NCI-H446 (cell line): ENCODE data around the gene SLC39A12.

Source experiments
- DNase-seq, 2 experiments: peaks; one replicate each; lab custom pipeline; 2025; lab: John Stamatoyannopoulos, UW

SLC39A12 gene

DNA sequence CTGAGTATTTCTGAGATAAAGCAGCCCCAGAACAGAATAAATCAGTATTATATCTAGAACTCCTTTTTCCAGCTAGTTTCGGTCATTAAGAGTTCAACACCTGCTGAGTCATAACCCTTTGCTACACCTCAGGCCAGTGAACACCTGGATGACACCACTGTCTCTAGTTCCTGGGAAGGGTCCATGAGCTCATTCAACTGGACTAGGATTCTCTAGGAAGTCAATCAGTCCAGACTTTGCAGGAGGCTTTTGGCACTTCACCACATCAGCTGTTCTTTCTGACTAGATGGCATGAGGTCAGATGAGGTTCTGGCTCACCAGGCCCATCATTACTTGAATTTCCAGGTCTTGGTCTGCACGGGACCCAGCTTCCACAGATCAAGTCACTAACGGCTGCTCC lies 11.7 kb downstream of the SLC39A12 start:
- DNase-seq: no peak

DNA sequence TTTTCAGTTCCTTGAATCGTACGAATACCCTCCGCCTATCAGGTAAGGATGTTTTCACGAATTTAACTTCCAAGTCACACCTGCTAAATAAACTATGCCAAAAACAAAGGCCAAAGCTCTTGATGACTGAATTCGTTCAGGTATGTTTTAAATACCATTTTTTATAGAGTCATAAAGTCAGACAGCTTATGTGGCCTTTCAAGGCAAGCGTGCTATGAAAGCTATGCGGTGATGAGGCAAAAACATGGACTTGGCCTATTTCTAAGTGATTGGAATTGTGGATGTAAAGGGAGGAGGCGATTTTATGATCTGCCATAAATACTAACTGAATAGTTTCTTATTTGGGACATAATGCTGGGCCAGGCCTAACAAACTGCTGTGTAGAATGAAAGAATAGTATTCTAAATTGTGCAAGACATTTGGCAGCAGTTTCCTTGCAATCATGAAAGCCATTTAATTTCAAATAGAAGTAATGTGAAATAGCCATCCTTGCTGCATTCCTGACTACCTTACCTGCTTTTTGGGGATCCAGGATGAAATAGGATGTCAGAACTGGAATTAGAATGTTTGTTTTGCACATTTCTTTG lies 14.0 kb downstream of the SLC39A12 start:
- DNase-seq: no peak

DNA sequence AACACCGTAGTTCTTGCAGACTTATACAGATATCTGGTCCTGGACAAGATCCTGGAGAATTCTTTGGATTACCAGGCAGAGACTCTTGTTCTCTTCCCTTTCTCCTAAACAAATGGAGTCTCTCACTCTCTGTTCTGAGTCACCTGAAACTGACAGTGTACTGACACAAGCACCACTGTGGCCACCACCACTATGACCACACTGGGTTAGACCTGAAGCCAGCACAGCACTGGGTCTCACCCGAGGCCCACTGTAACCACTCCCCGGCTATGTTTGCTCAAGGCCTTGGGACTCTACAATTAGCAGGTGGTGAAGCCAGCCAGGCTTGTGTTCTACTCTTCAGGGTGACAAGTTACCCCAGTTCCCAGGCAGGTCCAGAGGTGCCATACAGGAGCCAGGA lies 22.8 kb downstream of the SLC39A12 start:
- DNase-seq: no peak

GRCh38 chr10:17980846-17981565 lies 29.3 kb downstream of the SLC39A12 start:
- DNase-seq: no peak

DNA sequence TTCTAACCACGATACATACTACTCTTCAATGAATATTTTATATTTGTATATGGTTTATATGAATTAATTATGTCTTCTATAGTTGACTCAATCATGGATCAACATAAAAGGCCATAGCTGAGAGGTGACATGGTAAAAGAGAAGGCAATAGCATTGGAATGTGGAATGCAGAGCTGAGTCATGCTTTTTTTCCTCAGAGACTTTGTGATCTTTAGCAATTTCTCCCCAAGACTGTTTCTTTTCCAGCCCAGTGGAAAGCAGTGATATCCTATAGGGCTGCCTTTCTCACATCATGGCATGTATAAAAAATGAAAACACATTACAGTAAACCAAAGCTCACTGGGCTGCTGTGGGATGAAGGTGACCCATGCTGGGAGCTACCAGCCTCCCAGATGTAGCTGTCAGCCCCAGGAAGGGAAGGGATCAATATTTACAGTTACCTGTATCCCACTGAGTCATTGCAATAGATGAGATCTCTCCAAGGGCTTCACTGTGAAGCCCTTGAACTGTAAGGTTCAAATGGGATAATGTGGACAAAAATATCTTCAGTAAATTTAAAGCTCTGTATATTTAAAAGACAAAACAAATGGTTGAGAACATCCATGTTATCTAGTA lies 30.2 kb downstream of the SLC39A12 start:
- no peak for DNase-seq

DNA sequence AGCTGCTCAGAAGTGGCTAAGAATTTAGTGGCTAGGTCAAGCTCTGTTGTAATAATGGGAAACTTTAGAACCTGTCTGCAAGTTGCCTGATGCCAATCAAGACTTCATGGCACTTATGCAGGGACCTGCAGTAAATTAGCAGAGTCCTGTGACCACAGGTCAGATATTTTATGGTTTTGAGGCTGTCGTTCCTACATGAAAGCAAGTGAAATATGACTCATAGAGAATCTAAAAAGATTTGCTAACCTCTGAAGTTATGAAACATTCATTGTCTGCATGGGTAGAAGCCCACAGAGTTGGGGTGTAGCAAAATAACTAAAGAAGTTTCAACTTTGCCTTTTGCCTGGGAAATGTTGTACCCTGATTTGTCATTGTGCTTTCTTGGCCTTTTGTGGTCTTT lies 32.3 kb downstream of the SLC39A12 start:
- no peak for DNase-seq

GRCh38 chr10:17984563-17984962 lies 32.8 kb downstream of the SLC39A12 start:
- no peak for DNase-seq

DNA sequence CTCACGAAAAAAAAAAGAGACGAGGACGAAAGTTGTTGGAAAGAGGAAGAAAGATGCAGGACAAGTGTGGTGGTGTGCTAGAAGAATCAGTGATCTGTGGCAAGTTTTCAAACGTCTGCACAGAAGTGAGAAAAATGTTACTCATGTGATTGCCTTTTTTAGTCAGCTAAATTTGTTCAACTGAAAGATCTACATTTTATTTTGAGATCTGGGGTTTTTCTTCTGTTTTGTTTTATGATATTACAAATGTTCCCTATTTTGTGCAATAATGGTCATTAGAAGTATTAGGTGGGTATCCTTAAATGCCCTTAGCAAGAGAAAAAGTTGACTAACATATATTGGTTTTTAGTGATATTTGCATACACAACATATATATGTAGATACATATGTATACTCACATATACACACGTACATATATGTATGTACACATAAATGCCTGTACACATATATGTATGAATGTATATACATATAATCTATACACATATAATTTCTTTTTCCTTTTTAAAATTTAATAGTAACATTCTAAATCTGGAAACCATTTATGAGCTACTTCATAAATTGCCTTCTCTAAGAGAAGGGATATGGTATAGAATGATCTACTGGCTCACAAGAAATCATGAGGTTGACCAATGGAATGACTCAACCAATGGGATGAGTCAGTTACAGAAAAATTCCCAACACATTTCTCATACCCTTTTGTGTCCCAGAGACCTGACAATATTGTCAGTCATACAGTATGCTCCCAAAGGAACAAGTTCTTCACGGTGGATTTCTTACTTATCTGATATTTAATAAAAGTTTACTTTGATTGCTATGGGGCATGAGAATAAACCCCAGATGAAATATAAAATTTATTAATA lies 38.4 kb downstream of the SLC39A12 start:
- no peak for DNase-seq

DNA sequence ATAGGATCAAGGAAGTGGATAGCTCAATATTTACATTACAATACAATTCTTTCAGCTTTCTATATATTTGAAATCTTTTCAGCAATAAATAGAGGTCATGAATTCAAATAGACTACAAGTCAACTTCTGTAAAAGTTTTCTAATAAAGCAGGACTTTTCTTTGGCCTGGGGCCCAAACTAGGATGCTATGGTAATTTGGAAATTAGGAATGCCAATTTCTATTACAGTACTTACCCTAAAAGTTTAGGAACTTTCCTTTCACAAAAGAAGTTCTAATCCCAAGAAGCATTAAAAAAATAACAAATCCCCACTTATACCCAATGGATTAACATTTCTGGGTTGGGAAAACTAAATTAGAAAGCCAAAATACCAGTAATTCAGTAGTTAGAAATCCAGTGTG lies 40.5 kb downstream of the SLC39A12 start:
- DNase-seq: no peak

- DNase-seq: no peak
Measured at GRCh38 chr10:17993361-17993760, 41.6 kb downstream of the SLC39A12 start.

DNA sequence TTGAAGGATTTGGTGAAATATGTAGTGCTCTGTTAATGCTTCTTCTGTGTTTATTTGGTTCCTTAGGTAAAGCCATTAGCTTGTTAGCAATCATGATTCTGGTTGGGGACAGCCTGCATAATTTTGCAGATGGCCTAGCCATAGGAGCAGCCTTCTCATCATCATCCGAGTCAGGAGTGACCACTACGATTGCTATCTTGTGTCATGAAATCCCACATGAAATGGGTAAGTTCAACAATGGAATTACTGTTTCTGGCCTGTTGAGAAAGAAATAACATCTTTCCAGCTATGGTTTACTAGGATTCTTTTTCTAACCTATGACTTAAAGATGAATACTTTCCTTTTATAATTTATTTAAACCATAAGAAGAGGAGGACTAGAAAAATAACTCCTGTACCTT lies 48.9 kb downstream of the SLC39A12 start:
- no peak for DNase-seq

DNA sequence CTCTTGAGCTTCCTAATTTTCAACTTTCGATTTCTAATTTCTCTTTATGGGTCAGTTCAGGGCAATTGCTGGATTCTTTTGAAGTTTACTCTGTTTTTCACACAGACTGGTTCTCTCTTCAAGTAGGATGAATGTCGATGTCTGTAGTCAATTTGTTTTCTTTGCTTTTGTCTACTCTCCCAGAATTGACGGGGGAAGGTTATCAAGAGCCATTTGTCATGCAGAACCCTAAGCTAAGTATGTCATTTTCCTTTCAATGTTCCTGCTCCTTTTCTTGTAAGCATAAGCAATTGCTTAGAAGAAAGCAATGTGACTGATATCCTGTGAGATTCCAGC lies 53.7 kb downstream of the SLC39A12 start:
- no peak for DNase-seq

- no peak for DNase-seq
Measured at GRCh38 chr10:18005781-18006456, 54.2 kb downstream of the SLC39A12 start.

DNA sequence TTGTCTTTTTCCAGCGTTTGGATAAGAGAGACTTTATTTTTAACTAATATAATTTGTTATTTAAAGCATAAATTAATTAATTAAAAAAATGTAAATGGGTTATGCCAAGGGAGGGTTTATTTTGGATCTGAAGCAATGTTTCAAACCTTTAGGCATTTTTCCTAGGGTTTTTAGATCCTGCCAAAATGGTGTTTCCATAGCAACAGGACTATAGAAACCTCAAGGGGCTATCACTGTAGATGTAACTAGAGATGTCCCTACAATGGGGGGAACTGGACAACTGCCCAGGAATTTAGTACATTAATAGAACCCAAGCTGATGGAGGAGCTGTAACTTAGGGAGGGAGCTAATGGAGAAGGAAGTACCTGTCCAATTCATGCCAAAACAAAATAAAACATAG lies 57.3 kb downstream of the SLC39A12 start:
- peak in 1 of 2 experiments; percentile 9 for DNase-seq

- DNase-seq: no peak
Measured at GRCh38 chr10:18010050-18010449, 58.3 kb downstream of the SLC39A12 start.

DNA sequence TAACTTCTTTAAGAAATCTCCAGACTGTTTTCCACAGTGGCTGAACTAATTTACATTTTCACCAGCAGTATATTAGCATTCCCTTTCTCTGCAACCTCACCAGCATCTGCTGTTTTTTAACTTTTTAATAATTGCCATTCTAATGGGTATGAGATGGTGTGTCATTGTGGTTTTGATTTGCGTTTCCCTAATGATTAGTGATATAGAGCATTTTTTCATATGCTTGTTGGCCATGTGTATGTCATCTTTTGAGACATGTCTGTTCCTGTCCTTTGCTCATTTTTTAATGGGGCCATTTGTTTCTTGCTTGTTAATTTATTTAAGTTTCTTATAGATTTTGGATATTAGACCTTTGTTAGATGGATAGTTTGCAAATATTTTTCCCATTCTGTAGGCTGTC lies 68.8 kb downstream of the SLC39A12 start:
- no peak for DNase-seq

GRCh38 chr10:18021725-18022480 lies 70.2 kb downstream of the SLC39A12 start:
- DNase-seq: no peak

DNA sequence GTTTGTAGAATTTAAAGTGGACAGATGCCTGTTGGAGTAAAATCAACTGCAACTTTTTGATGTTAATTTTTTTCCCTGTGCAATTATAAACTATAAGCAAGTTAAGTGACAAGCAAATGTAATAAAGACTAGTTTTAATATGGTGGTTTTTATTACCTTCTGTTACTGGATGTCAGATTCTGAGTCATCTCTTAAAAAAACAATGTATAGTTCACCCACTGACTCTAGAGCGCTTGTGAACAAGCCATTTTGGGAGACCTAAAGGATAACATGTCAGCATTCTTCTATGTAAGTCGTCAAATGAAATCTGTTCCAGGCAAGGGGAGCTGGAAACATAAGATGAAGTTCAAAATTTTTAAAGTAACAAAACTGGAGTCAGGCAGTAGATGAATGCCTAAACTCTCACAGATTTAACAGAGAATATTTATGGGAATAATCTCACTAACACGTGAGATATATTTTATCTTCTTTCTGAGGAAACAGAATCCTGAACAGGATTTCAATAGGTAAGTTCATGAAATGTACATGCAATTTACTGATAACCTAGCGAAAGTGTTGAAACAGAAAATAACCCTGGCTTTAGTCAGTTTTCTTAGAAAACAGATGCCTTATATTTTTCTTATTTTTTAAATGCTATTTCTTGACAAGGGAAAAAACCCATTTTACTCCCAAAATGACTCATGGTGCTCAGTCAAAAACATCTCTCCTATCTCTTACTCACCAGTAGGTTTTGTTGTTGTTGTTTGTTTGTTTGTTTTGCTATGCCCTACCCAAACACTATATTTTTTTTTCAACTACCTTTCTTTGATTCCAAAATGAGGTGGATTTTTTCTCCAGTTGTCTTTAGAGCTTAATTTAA lies 91.7 kb downstream of the SLC39A12 start:
- DNase-seq: no peak

DNA sequence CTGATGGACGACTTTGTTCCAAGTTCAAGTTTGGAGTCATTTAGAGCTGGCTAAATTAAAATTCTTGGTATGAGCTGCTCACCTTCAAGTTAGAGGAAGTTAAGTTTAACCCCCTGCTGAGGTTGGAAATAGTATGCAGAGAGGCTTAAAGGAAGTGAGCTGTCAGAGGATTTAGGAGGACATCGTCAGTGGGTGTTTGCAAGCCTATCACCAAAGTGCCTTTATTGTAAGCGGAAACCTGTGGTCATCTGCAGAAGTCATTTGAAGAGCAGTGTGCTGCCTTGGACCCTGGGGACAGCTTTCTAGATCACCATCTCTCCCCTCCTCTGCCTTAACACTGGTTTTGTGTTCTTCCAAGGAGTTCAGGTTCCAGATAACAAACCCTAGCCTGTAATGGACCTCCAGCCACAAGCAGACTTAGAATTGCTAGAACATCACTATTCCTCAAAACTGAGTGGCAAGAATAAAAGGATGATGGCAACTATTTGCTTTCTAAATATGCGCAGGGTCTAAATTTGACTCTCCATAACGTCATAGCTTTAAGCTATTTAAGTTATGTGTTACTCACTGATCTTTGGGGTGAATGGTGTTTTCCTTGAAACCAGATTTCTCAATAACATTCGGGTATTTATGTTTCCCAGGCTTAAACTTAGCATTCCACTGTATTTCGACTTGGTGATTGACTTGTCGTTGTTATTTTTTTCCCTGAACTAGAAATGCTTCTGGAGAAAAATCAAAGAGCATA lies 93.4 kb downstream of the SLC39A12 start:
- no peak for DNase-seq

GRCh38 chr10:18056583-18056982 lies 104.9 kb downstream of the SLC39A12 start:
- DNase-seq: no peak
